Neural crest cell (in vitro differentiated cells): ENCODE results near the gene SLC12A6. TPM values are rescaled to one million over a fixed set of nuclear protein-coding genes. Genes with fewer than 3 reads are reported as not detected.

Experiments used
- DNase-seq: peaks from one replicate; pipeline ENCODE4 v3.0.0; 2021; ENCODE audit warnings: low read depth, mixed read lengths, low spot score
- H3K27ac Mint-ChIP-seq: one replicate; pipeline ENCODE4 v1.8.0; 2021; ENCODE audit warnings: mild to moderate bottlenecking, mixed read lengths; ENCODE audit not compliant: unreplicated experiment
- H3K27me3 Mint-ChIP-seq: 2 replicates; pipeline ENCODE4 v1.8.0; 2021; ENCODE audit warnings: low read depth, mild to moderate bottlenecking, mixed read lengths
- H3K36me3 Mint-ChIP-seq: 2 replicates; pipeline ENCODE4 v1.8.0; 2021; ENCODE audit warnings: low read depth, mild to moderate bottlenecking, mixed read lengths
- H3K4me1 Mint-ChIP-seq: 2 replicates; pipeline ENCODE4 v1.8.0; 2021; ENCODE audit warnings: mixed read lengths
- H3K4me3 Mint-ChIP-seq: one replicate; pipeline ENCODE4 v1.8.0; 2021; ENCODE audit warnings: mild to moderate bottlenecking, mixed read lengths
- H3K9me3 Mint-ChIP-seq: 2 replicates; pipeline ENCODE4 v1.8.0; 2021; ENCODE audit warnings: mixed read lengths
- total RNA-seq: library from RNA; stranded (reverse); gene quantifications from 2 replicates; pipeline ENCODE4 v1.2.1, GENCODE V29; 2021
- TF ChIP-seq, protein P1 (sequence below): fragments of 200-600 bp; sonication (generic); conservative IDR thresholded peaks from 2 replicates; pipeline ENCODE4 v1.5.0; 2021; ENCODE audit warnings: antibody characterized with exemption, mild to moderate bottlenecking

Gene SLC12A6
- total RNA-seq, 1 donor from 2014 or later, result 10.9 TPM

DNA sequence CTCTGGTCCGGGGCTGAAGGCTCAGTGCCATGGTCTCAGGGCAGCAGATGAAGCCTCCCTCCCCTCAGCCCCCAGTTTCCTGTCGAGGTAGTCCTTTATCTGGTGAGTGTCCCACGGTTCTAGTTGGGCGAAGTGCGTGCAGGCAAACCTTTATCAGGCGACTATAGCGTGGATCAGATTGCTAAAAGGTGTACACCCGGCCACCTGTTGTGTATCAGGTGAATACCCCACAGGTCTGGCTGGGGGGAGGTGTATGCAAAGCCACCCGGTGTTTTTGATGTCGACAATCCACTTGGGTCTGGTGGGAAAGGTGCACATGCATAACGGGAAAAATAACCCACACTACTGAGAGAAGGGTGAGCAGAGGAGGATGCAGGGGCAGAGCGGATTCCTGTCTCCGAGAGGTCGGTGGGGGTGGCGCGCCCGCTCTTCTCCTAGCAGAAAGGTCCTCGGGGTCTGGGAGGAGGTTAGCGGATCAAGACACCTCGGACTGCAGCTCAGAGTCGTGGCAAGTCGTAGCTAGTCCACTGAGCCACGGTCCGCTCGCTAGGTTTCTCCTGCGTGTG is 507 bp downstream of the SLC12A6 start:
- H3K9me3 Mint-ChIP-seq, result no peaks in the 10 kb centered on the region
- peaks cover 12% of the 10 kb centered on the region for H3K36me3 Mint-ChIP-seq
- DNase-seq, result no peak
- peaks cover 4% of the 10 kb centered on the region for H3K27me3 Mint-ChIP-seq
- H3K27ac Mint-ChIP-seq, result peak overlapping the region; percentile 94
- H3K4me1 Mint-ChIP-seq, result peaks cover 27% of the 10 kb centered on the region
- TF ChIP-seq, protein P1, sequence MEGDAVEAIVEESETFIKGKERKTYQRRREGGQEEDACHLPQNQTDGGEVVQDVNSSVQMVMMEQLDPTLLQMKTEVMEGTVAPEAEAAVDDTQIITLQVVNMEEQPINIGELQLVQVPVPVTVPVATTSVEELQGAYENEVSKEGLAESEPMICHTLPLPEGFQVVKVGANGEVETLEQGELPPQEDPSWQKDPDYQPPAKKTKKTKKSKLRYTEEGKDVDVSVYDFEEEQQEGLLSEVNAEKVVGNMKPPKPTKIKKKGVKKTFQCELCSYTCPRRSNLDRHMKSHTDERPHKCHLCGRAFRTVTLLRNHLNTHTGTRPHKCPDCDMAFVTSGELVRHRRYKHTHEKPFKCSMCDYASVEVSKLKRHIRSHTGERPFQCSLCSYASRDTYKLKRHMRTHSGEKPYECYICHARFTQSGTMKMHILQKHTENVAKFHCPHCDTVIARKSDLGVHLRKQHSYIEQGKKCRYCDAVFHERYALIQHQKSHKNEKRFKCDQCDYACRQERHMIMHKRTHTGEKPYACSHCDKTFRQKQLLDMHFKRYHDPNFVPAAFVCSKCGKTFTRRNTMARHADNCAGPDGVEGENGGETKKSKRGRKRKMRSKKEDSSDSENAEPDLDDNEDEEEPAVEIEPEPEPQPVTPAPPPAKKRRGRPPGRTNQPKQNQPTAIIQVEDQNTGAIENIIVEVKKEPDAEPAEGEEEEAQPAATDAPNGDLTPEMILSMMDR, result no peak
- peak overlapping the region; percentile 88 for H3K4me3 Mint-ChIP-seq

DNA sequence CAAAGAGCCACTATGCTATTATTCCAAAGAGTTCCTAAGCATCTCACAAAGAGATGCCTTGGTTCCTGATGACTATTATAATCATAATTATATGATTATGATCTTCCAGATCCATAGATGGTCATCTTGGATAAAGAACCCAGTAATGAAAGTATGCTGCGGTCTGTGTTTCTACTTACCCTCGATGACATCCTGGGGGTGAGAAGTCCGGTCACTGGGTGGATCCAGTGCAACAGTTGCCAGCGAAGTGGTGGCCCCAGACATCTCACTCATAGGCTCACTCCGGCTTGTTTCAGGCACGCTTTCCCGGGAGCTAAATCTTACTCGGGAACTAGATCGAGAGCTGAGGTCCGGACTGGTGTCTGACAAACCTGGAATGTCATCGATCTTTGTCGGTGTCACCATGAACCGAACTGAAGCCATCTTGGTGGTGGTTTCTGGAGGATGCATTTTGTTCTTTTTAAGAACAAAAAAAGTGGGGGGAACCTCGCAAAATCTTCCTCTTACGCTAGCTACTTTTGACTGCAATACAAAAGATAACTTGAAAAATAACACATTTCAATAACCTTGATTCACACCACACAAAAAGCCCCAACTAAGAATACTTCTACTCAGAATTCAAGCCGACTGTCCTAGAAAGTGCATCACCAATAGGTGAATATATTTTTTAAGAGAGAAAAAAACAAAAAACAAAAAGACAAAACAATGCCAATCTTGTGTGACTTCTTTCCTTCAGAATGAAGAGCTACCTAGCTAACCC is 1.2 kb downstream of the SLC12A6 start:
- no peak overlapping the region for H3K27ac Mint-ChIP-seq
- no peaks in the 10 kb centered on the region for H3K9me3 Mint-ChIP-seq
- peaks cover 8% of the 10 kb centered on the region for H3K36me3 Mint-ChIP-seq
- H3K27me3 Mint-ChIP-seq, result peaks cover 4% of the 10 kb centered on the region
- no peak for DNase-seq
- TF ChIP-seq, protein P1, result no peak
- H3K4me1 Mint-ChIP-seq, result peaks cover 21% of the 10 kb centered on the region
- peak overlapping the region; percentile 88 for H3K4me3 Mint-ChIP-seq

DNA sequence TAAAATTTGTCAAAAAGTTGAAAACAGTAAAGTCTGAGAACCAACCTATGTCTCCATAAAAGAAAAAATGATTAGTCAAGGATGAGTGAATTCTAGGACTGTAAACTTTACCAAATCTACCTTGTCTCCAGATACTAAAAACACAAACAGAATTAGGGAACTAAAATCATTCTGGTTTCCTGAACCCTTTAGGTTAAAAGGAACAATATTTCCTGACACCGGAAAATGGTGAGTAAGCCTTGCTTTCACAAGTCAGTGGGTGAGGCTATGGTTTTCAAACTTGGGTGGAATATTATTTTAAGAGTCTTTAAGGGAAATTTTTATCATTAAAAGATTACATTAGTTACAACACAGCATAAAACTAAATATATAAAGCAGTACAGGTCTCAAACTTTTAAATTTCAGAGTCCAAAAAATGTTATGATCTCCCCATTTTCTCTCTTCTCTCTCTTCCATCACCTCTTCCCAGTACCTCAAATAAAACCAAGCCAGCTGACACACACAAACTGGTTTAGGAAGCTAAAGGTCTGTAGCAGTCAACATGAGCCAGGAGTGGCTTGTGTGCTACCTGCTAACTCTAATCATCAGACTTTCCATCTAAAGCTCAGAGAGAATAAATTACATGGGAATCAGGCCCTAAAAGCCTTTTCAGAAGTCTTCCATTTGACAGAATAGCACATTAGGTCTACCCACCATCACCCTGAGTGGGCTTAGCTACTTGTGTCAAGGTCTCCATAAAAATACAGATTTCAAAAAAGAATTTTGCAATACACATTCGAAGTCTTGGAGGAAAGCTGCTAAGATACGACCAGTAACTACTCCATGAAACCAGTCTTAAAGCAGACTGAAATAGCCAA is 2.2 kb downstream of the SLC12A6 start:
- Mint-ChIP-seq H3K4me3 (no peak overlapping the region), H3K27me3 (peaks cover 4% of the 10 kb centered on the region)

DNA sequence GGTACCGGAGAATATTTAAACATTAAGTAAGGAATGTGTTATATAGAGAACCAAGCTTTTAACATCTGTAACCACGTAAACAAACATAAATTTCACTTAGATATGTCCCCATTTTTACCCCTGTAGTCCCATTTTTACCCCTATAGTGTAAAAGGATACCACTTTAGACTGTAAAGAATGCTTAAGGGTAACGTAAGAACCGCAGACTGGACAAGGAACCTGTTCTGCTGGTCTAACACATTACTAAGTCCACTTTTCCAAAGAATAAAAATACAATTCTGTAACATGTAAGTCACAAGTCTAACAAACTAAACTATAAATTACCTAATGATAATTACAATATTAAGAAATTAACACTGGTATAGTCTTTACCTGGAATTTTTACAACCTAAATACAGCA is 2.9 kb downstream of the SLC12A6 start:
- Mint-ChIP-seq H3K27me3 (peaks cover 4% of the 10 kb centered on the region), H3K4me1 (peaks cover 12% of the 10 kb centered on the region), H3K9me3 (no peaks in the 10 kb centered on the region), H3K4me3 (peak overlapping the region; percentile 47), H3K36me3 (no peaks in the 10 kb centered on the region), H3K27ac (no peak overlapping the region)
- no peak for DNase-seq
- TF ChIP-seq, protein P1, result no peak

More for the DNA sequence above, 2.2 kb downstream of the SLC12A6 start:
- peaks cover 3% of the 10 kb centered on the region for H3K36me3 Mint-ChIP-seq
- TF ChIP-seq, protein P1, result no peak
- no peak overlapping the region for H3K27ac Mint-ChIP-seq
- H3K4me1 Mint-ChIP-seq, result peaks cover 17% of the 10 kb centered on the region
- DNase-seq, result no peak
- H3K9me3 Mint-ChIP-seq, result no peaks in the 10 kb centered on the region

GRCh38 chr15:34332553-34333120 is 4.9 kb downstream of the SLC12A6 start:
- DNase-seq, result no peak
- Mint-ChIP-seq H3K4me1 (peaks cover 8% of the 10 kb centered on the region), H3K36me3 (no peaks in the 10 kb centered on the region), H3K9me3 (no peaks in the 10 kb centered on the region), H3K4me3 (no peak overlapping the region), H3K27ac (no peak overlapping the region), H3K27me3 (peaks cover 4% of the 10 kb centered on the region)
- TF ChIP-seq, protein P1, result no peak
